Measurements from ENCODE around the gene MAN1A1.

The MAN1A1 gene

DNA sequence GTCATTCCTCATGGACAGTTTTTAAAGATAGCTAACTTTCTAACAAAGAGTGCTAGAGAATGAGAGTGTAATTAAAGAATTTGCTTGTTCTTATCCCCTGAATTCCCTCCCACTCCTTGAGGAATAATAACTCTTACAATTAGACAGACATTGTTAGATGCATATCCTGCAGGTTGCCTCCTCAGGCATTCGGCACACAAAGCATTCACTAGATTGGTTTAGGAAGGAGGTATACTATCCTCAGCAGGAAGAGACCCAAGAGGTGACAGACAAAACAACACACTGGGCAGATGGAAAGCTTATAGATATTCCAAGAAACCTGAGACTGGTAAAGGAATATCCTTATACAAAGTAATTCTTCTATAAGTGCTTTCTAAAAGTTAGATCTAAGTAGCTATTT lies 162.0 kb downstream of the MAN1A1 start:
- Histone ChIP-seq H3K4me1 (ENCODE audit: low read length) (no peaks in the 10 kb centered on the region), H3K9me3 (replicated peaks; ENCODE audit: insufficient read depth, low read length) (no peaks in the 10 kb centered on the region), H3K9ac (ENCODE audit: low read length) (no peak overlapping the region), H3K9me2 (replicated peaks; ENCODE audit: insufficient read depth, low read length) (no peaks in the 10 kb centered on the region), H3K4me2 (ENCODE audit: low read depth, low read length) (no peak overlapping the region), H3K27me3 (replicated peaks; ENCODE audit: insufficient read depth, low read length) (no peaks in the 10 kb centered on the region), H3K36me3 (replicated peaks; ENCODE audit: insufficient read depth, low read length) (peaks cover 5% of the 10 kb centered on the region), H3K79me2 (ENCODE audit: low read length) (no peaks in the 10 kb centered on the region), H3F3A (ENCODE audit: insufficient read depth, low read length) (no peaks in the 10 kb centered on the region), H3K4me3 (ENCODE audit: low read length) (no peak overlapping the region), H3K27ac (ENCODE audit: low read length) (no peak overlapping the region), H4K20me1 (ENCODE audit: insufficient read depth, low read length) (no peaks in the 10 kb centered on the region), H2AFZ (ENCODE audit: low read length) (no peak overlapping the region)
- no peak for TF ChIP-seq EZH2 (optimal IDR thresholded peaks at IDR 0.05; ENCODE audit: low read depth, low read length)
- no peak for TF ChIP-seq EZH2phosphoT487 (IDR thresholded peaks at IDR 0.05; ENCODE audit: low read length)
- TF ChIP-seq, protein P1, sequence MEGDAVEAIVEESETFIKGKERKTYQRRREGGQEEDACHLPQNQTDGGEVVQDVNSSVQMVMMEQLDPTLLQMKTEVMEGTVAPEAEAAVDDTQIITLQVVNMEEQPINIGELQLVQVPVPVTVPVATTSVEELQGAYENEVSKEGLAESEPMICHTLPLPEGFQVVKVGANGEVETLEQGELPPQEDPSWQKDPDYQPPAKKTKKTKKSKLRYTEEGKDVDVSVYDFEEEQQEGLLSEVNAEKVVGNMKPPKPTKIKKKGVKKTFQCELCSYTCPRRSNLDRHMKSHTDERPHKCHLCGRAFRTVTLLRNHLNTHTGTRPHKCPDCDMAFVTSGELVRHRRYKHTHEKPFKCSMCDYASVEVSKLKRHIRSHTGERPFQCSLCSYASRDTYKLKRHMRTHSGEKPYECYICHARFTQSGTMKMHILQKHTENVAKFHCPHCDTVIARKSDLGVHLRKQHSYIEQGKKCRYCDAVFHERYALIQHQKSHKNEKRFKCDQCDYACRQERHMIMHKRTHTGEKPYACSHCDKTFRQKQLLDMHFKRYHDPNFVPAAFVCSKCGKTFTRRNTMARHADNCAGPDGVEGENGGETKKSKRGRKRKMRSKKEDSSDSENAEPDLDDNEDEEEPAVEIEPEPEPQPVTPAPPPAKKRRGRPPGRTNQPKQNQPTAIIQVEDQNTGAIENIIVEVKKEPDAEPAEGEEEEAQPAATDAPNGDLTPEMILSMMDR (IDR thresholded peaks at IDR 0.05; ENCODE audit: low read length) = no peak
- DNase-seq = no peak

DNA sequence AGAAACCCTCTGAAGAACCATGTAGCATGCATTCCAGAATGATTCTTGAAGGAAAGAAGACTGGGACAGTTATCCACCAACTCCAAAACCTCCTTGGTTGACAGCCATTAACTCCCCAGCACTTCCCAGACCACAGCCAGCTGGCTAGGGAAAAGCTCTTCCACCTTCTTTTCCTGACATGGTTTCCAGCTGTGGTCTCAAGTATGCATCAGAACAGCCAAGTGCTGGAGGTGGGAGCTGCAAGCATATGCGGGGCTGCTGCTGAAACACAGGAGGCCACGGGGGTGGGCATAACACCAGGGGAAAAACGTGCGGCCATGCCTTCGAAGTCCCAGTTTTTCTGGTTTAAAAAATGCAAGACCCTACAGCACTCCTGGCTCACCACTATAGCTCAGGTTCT lies 163.1 kb downstream of the MAN1A1 start:
- Histone ChIP-seq H3K4me2 (ENCODE audit: low read depth, low read length) (no peak overlapping the region), H2AFZ (ENCODE audit: low read length) (no peak overlapping the region), H3K27ac (ENCODE audit: low read length) (no peak overlapping the region), H3K9ac (ENCODE audit: low read length) (no peak overlapping the region), H3K9me3 (replicated peaks; ENCODE audit: insufficient read depth, low read length) (no peaks in the 10 kb centered on the region), H3K27me3 (replicated peaks; ENCODE audit: insufficient read depth, low read length) (no peaks in the 10 kb centered on the region), H4K20me1 (ENCODE audit: insufficient read depth, low read length) (no peaks in the 10 kb centered on the region), H3K9me2 (replicated peaks; ENCODE audit: insufficient read depth, low read length) (no peaks in the 10 kb centered on the region), H3K36me3 (replicated peaks; ENCODE audit: insufficient read depth, low read length) (peaks cover 5% of the 10 kb centered on the region; the same call in 1 of the 2 replicates), H3K4me3 (ENCODE audit: low read length) (no peak overlapping the region), H3K79me2 (ENCODE audit: low read length) (no peaks in the 10 kb centered on the region), H3F3A (ENCODE audit: insufficient read depth, low read length) (no peaks in the 10 kb centered on the region), H3K4me1 (ENCODE audit: low read length) (no peaks in the 10 kb centered on the region)
- TF ChIP-seq EZH2 (optimal IDR thresholded peaks at IDR 0.05; ENCODE audit: low read depth, low read length) (no peak), EZH2phosphoT487 (IDR thresholded peaks at IDR 0.05; ENCODE audit: low read length) (no peak)
- TF ChIP-seq, protein P1 (IDR thresholded peaks at IDR 0.05; ENCODE audit: low read length) = no peak
- DNase-seq = no peak

DNA sequence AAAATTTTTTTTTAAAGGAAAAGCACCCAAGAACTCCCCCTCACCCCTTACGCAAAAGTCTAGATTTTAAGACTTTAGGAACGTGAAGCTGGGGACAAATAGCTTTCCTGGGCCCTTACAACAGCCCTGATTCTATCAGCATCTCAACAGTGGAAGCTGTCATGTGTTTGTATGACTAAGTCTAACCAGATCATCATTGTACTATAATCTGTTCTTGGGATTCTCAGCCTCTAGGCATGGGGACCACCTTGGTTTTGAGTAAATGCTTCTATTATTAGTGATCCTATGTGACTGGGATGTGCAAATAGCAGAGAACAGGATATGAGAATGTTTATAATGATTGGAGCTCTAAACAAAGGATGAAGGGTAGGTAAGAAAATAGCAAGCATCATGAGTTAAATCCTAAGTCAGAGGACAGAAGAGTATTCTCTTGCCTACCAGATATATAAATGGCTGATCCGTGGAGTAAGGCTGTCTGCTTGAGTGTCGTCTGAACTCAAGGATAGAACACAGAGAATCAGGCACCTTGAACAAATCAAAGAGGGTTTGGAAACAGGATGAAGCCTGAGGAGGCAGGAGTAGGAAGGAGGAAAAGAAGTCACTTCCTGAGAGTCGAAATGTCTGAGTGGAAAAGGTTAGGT lies 165.4 kb downstream of the MAN1A1 start:
- Histone ChIP-seq H3K4me2 (ENCODE audit: low read depth, low read length) (no peak overlapping the region), H3K27ac (ENCODE audit: low read length) (no peak overlapping the region), H3F3A (ENCODE audit: insufficient read depth, low read length) (no peaks in the 10 kb centered on the region), H2AFZ (ENCODE audit: low read length) (no peak overlapping the region), H3K27me3 (replicated peaks; ENCODE audit: insufficient read depth, low read length) (no peaks in the 10 kb centered on the region), H3K9me3 (replicated peaks; ENCODE audit: insufficient read depth, low read length) (no peaks in the 10 kb centered on the region), H3K9ac (ENCODE audit: low read length) (no peak overlapping the region), H3K4me1 (ENCODE audit: low read length) (0 out of 2 replicates have a peak, but pooled peaks cover 4% of the 10 kb centered on the region), H3K9me2 (replicated peaks; ENCODE audit: insufficient read depth, low read length) (no peaks in the 10 kb centered on the region), H3K36me3 (replicated peaks; ENCODE audit: insufficient read depth, low read length) (peaks cover 6% of the 10 kb centered on the region; the same call in 1 of the 2 replicates), H3K79me2 (ENCODE audit: low read length) (no peaks in the 10 kb centered on the region), H4K20me1 (ENCODE audit: insufficient read depth, low read length) (no peaks in the 10 kb centered on the region), H3K4me3 (ENCODE audit: low read length) (no peak overlapping the region)
- no peak for TF ChIP-seq EZH2 (optimal IDR thresholded peaks at IDR 0.05; ENCODE audit: low read depth, low read length)
- no peak for TF ChIP-seq EZH2phosphoT487 (IDR thresholded peaks at IDR 0.05; ENCODE audit: low read length)
- TF ChIP-seq, protein P1 (IDR thresholded peaks at IDR 0.05; ENCODE audit: low read length) = no peak
- DNase-seq = no peak

Measured in MM.1S (cell line).